ENCODE data around the gene SIMC1. TPM values are rescaled to one million over a fixed set of nuclear protein-coding genes. Genes with fewer than 3 reads are reported as not detected.

The SIMC1 gene
- total RNA-seq, result 1.6 and 2.8 TPM in 2 replicates

DNA sequence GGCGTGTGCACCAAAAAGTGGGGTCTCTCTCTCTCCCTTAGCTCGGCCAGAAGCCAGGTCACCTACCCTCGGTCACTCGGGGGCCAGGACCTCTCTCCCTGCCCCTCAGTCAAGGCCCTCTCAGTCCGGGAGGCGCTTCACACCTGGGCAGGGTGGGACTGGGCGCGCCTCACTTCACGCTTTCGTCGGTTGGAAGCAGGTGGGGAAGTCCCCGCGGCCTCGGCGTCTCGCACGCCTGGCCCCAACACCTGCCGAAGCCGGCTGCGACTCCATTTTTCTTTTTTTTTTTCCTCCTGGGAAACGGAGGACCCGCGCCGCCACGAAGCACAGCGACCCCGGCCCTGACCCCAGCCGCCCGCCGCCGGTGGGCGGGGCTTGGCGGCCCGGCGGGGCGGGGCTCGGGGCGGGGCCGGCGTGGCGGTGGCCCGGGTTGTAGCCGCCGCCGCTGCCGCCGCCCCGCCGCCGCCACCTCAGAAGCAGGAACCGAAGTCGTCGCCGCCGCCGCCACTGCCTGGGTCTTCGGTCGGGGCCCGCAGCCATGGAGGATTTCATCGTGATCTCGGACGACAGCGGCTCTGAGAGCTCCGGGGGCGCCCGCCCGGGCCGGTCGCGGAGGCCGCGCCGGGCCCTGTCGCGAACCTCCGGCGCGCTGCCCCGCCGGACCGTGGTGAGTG, at the start of gene SIMC1:
Gene SIMC1 (plus strand): TSS at position 454 of the 674 bp plus-strand sequence. CDS start 85 bp downstream, at position 539.

DNA sequence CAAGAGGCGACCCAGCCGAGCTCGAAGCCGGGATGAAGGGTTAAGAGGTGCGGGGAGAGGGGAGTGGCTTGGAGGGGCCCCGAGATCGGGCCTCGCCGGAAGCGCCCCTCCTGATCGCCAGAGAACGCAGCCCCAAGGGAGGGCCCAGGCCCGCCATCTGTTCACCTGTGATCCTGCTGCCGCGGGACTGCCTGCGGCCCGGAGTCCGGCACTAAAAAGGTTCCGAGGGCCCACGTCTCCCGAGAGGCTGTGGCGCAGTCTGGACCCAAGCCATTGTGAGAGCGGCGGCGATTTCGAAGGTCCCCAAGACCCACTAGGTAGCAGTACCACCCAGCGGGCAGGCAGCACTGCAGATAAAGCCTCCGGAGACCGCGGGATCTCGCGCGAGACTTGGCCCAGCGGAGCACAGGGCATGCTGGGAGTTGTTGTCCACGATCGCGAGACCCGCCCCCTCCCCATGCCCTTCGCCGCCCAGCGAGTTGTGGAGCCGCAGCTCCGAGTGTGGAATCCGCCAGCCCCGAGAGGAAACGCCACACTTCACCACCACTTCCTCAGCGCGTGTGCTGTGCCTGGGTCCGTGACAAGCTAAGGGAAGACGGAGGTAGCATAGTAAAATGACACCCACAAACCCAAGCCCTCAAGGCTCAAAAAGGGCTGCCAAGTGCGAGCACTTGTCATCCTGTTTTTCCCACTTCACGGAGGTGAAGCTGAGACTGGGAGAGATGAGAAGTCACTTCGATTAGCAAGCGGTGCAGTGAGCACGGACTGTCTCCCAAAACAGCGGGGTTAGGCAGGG, 123.4 kb downstream of the SIMC1 start, which contains the start of gene KIAA1191:
Gene KIAA1191 (minus strand): TSS at position 328 of the 796 bp plus-strand sequence. CDS start 2,256 bp downstream, outside the sequence.

GRCh38 chr5:176365351-176366231, 127.4 kb downstream of the SIMC1 start, which contains the start of gene ARL10:
Gene ARL10, plus strand, starts transcription at chr5:176365487. Its CDS starts 77 bp downstream, at chr5:176365564.

GRCh38 chr5:176388444-176389134, 150.4 kb downstream of the SIMC1 start, which contains the start of the genes HIGD2A and NOP16:
Gene HIGD2A, plus strand, starts transcription at chr5:176388751. Its CDS starts 69 bp downstream, at chr5:176388820.
Gene NOP16, minus strand, starts transcription at chr5:176388598. Its CDS starts 59 bp downstream, at chr5:176388539.

Other genes starting within 250 kb of the SIMC1 start
- 84.6 and 88.4 TPM in 2 replicates for gene KIAA1191, start 123.3 kb downstream of the SIMC1 start, total RNA-seq
- 7.3 and 9.4 TPM in 2 replicates for gene ARL10, start 127.1 kb downstream of the SIMC1 start, total RNA-seq
- gene NOP16, start 150.2 kb downstream of the SIMC1 start, total RNA-seq, result 10.1 and 12.3 TPM in 2 replicates
- gene HIGD2A, start 150.3 kb downstream of the SIMC1 start, total RNA-seq, result 42.1 and 54.0 TPM in 2 replicates
- gene CLTB, start 178.1 kb downstream of the SIMC1 start, total RNA-seq, result 78.0 and 82.7 TPM in 2 replicates
- gene FAF2, start 210.0 kb downstream of the SIMC1 start, total RNA-seq, result 39.9 and 42.0 TPM in 2 replicates

Data from dermis lymphatic vessel endothelial cell (primary cell).